COLO668 (cell line): ENCODE measurements around the gene CNTNAP5.

Experiments
- DNase-seq: peaks from one replicate; lab custom pipeline; 2025; ENCODE audit not compliant: unreplicated experiment; lab: John Stamatoyannopoulos, UW

The CNTNAP5 gene

DNA sequence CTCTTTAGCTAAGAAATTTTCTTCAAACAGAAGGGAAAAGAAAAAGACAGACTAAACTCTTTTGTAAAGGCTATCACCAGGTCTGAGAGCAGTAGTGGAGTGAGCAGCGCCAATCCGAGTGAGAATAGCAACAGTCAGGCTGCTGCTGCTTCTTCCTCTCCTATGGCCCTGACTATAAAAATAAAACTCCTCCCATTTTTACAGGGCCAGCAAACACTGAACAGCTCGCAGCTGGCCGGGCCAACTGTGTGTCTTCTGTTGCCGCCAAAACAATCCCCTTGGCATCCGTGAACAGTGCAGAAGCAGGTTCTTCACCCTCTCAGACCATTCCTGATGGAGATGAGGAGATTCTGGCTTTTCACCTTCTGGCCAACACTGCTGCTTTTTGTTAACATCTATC, 124.5 kb downstream of the CNTNAP5 start:
- peak; percentile 36 for DNase-seq

DNA sequence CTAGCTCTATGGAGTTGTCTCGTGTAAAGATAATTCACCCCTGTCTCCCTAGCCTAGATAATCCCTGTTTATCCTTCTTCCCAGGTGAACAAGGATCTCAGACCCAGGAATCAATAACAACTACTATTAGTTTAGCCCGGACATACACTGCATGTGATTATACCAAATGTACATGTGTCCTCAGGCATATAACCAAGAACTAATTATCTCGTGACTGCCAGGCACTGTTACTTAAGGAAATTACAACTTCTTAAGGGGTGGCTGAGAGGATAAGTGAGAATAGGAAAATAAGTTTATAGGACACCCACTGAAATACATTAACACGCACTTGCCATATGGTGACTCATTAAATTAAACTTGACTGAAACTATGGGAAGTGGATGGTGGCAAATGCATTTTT, 126.6 kb downstream of the CNTNAP5 start:
- no peak for DNase-seq

DNA sequence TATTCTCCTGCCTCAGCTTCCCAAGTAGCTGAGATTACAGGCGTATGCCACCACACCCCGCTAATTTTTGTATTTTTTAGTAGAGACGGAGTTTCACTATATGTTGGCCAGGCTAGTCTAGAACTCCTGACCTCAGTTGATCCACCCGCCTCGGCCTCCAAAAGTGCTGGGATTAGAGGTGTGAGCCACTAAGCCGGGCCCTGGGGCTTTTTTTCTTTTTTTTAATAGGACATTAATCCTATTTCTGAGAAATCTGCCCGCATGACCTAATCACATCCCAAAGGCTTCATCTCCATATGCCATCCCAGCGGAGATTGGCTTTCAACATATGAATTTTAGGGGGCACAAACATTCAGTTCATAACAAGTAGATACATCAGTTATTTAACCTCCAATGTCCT, 128.6 kb downstream of the CNTNAP5 start:
- DNase-seq = no peak

DNA sequence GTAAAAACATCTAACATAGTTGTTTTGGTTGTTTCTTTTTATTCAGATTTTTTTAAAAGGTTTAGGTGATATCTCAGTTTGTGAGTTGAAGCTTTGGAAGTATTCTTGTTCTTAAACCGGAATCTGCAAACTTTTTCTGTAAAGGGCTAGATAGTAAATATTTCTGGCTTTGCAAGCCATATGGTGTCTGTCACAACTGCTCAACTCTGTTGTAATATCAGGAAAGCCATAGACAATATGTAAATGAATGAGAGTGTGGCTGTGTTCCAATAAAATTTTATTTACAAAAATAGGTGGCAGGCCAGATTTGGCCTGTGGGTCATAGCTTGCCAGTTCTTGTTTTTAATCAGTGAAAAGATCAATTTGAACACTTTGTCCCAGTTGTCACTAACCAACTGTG, 134.1 kb downstream of the CNTNAP5 start:
- no peak for DNase-seq

DNA sequence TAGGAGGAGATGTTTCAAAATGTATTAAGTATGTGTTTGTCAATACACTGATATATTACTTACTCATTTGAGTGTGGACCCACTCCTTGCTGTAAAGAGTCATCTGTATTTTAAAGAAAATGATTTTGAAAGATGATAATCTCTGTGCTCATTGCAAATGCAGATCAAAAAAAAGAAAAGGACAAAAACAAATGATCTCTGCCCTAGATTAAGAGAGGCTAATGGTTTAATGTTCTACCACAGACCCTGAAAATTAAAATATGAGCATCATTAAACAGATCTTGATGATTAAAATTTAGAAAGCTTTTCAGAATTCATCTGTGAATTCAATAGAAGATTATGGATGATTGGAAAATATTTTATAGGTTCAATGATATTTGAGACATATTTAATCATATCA, 136.5 kb downstream of the CNTNAP5 start:
- no peak for DNase-seq

DNA sequence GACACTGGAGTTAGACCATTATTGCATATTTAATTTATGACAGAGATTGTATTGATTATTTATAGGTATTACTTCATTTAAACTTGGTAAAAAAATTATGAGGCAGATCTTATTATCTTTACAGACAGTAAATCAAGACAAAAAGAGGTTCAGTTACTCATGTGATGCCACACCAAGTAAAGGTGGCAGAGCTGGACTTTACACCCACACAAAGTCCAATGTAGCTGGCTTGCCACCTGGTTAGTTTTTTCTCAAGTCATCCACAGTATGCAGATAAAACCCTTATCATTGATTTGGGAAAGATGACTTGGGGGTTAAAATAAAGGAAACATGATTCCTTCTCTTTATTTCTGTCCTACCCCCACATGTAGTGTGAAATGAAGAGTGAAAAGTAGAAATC, 137.2 kb downstream of the CNTNAP5 start:
- no peak for DNase-seq

DNA sequence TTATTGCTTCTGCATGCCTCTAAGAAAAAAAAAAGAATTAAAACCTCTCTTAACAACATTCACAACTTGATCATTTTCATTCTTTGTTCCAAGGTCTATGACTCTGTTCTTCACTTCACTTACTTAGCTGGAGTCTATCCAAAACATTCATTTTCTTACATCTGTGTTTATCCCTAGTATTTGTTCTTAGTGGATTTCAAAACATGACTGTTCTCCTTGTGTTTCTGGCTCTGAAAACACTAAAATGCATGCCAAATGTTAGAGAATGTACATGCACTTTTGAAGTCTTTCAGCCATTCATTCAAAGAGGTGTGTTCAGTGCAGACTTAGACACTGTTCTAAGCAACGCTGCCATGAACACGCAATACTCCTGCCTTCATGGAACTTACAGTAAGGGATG, 138.8 kb downstream of the CNTNAP5 start:
- DNase-seq = no peak

DNA sequence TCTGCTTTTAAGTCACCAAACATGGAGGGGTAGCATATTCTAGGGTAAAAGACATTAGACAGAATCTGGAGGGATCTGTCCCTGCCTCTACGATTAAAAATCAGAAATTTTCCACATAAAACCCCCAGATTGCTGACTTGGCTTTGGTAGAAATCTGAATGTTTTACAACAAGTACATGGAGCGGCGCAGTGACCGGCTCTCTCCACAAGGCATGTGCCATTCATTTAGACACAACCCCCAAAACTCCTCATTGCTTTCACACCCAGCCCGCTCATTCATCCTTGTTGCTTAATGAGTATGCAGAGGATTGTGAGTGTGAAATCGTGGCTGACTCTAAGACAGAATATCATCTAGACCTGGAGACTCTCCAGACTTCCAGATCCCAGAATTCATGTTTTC, 140.6 kb downstream of the CNTNAP5 start:
- no peak for DNase-seq

DNA sequence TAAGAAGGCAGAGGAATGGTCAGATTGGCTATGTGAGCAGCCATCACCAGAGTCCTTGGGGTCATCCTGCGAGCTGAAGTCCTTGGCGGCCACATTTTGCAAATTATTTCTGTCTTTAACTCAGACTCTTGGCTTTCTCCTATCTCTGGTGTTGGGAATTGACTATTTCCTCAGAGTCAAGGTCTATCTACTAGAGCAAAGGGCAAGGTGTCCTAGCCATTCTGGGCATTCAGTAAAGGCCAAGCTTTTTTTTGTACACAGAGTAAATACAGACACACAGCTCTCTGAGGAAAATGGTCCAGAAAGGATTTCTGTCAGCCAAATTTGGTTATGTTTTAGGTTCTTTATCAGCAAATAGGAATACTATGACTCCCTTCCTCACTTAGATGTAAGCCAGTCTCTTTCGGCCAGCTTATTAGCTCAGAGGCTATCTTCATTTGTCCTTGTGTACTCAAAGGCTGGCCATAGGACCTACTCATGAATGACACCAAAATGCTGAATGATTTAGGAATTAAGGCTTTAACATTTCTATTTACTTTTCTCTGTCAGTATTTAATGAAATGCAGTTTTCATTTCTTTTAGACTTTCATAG, 146.5 kb downstream of the CNTNAP5 start:
- DNase-seq = no peak

DNA sequence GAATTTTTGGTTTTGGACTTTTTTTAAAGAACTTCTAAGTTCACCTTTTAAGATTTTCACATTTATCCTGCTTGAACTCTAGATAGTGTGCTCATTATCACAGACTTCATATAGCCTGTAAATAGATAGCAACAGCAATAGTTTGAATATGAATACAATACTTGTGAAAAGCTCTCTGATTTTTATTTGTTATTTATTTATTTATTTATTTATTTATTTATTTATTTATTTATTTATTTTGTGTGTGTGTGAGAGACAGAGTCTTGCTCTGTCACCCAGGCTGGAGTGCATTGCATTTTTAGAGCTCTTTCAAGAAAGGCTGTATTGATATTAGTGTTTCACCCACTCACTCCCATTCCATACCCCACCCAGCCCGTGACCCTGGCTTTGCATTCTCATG, 153.6 kb downstream of the CNTNAP5 start:
- DNase-seq = no peak

DNA sequence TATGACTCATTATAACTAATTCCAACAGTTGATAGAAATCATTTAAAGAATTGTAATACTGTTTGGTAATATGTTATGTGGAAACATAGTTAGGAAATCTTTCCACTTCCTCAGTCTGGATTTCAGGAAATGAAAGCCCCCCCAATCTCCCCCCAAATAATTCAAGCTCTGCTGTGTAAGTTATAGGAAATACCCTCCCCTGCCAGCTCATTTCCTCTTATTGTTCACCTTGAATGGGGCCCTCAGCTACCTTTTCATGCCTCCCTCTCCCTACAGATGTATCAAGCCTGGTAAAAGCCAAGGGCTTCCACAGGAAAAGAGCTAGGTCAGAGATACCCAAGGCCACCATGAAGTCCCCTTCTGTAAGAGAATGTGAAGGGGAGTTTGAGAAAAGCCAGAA, 155.5 kb downstream of the CNTNAP5 start:
- no peak for DNase-seq

DNA sequence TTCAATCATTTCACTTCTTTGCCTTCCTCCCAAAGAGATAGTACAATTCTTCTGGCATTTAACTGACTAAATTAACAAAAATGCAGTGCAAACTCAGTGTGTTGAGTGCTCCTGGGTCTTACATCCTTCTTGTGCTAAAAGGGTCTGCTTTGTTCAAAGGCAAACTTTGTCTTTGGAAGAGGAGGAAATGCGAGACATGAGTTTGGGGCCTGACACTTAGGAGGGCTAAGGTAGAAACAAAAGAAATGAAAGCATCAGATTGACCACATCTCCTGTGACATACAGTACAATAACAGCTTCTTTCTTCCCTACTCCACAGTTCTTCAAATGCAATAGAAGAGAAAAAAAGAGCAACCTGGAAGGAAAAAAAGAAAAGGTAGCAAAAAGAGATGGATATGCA, 161.7 kb downstream of the CNTNAP5 start:
- DNase-seq = no peak

DNA sequence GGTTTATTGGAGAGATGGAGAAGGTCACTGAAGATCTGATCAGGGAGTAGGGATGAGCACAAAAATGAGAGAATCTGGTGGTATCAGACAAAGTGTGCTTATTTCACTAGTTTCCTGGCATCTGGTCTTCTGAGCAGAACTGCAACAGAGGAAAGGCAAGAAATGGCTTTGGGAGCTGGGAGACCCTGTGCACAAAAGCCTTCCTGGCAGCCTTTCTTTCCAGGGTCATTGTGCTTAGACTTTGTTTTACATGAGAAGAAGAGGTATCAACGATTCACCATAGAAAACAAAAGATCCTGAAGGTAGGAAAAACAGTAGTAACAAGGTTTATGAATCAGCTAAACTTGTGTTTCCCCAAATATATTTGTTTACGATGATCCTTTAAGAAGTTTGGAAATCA, 162.9 kb downstream of the CNTNAP5 start:
- DNase-seq = no peak

DNA sequence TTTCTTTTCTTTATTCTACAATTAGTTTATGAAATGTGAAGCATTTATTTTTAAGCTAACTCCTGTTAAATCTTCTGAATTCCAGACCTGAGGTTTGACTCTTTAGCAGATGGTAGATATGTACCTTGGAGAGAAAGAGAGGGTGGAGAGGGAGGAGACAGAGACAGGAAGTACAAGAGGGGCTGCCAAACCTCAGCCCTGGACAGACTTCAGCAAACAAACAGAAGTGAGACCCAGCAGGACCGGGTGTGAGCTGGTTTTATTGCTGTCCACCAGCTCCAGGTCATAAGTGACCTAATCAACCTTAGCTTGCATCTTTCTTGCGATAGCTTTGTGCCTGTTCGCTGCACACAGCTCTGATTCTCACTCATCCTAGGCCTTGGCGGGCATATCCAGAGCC, 168.6 kb downstream of the CNTNAP5 start:
- no peak for DNase-seq

DNA sequence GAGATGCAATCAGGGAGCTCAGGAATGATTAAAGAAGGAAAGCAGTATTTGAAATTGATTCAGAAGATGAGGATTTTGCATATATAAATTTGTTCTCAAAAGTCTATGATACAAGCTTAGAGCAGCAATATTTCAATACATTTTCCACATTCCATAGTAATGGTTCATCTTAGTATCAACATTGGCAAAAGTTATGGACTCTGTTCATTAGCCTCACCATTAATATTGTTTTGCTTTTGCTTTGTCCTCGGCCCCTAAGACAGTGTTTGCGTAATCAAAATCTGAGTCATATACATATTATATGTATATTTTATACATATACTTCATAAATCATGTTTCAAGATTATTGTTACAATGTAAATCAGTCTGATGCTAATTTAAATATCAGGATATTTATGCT, 176.6 kb downstream of the CNTNAP5 start:
- no peak for DNase-seq

DNA sequence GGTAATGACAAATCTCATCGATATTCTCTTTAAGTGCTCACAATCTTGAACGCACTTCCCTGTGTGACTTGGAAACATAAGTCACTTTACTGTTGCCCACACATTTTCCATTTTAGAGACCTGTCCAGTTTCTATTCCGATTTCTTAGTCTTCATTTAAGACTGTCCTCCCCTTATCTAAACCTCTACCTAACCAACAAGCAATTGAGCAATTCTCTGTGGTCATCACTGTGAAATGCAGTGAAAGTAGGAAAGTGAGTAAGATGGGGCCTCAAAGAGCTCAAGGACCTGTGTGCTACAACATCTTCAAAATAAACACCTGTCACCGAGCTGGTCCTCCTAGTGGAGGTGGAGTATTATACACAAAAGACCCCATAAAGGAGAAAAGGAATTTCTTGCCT, 184.4 kb downstream of the CNTNAP5 start:
- DNase-seq = no peak

DNA sequence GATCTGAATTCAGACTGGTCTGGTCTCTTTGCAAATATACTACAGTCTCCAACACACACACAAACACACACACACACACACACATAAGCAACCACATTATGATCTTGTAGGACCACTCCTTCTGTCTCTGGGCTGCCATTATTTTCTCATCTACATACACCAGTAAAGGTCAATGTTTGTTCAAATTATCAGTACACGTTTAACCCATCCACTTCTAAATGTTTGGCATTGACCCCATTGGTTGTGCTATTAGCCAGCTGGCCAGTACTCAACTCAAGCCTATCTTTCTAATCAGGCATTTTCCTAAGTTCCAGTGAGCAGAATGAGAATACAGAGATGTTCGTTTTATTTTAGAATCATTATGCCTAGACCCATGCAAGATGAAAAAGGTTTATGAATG, 186.4 kb downstream of the CNTNAP5 start:
- no peak for DNase-seq

DNA sequence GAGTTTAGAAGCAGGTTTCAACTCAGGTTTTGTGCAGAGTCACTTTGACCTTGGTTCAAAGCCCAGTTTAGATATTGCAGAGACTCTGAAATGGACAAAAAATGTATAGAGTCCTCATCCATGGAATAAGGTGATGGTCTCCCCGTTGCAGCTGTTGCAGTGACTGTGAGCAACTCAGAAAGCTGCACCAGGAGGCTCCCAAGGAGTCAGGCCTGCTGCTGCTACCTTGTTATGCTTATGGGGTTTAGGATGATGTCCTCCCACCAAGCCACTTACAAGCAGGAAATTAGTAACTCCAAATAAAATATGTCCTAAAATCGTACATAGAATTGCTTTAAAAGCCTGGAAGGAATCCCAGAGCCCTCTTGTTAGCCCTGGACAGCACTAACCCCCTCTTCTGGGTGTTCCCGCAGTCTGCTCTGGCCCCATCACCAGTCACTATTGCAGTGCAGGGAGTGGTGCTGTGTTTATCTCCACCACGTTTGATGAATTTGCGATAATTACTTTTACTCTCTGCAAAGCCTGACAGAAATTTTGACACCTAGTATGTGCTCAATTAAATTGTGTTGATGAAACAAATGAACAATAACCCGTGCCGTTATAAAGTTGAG, 189.0 kb downstream of the CNTNAP5 start:
- no peak for DNase-seq

DNA sequence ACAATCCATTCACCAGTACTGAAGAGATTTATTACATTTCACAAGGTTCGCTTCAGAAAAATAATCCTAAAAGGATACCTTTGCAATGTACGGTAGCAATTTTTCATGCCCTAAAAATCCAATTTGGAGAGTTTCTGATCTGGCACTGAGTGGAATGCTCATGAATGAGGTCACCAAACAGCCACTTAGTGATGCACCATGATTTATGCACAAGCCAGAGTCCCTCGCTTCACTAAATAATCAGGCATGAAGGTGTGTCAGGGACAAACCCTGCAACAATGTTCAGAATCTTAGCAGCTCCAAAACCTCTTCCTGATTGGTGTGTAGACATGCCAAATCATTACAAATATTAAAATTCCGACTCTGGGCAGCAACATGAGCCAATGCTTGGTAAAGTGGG, 221.1 kb downstream of the CNTNAP5 start:
- no peak for DNase-seq

DNA sequence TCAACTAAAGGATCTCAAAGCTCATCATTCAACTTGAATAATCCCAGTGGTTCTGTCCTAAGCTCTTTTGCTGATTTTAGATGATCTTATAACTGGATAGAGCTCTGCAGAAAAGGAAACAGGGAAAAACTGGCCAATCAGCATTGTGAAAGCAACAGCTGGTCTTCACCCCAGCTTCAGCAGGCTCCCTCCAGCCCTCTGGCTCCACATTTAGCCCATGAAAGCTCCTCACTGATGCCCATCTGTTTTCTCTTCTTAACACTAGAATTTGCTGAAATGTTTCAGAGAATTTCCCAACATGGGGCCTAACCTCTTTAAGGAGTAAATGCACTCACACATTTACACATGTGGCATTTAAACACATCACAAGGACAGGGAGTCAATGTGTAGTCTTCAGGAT, 223.3 kb downstream of the CNTNAP5 start:
- no peak for DNase-seq

DNA sequence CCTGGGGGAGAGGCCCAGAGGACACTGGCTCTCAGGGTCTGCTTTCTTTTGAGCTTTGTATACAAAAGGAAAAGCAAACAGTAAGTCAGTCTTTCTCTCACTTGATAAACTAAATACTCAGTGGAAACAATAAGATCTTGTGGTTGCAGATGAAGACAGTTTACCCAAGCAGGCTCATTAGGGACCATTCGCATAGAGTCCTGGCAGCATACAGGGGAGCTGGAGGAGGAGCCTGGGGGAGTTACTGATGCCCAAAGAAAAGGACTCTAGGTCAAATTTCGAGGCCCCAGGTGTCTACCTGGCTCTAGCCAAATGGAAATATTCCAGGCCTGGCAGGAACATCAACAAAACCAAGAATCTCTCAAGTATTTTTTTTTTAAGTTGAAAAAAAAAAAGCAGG, 225.3 kb downstream of the CNTNAP5 start:
- no peak for DNase-seq

DNA sequence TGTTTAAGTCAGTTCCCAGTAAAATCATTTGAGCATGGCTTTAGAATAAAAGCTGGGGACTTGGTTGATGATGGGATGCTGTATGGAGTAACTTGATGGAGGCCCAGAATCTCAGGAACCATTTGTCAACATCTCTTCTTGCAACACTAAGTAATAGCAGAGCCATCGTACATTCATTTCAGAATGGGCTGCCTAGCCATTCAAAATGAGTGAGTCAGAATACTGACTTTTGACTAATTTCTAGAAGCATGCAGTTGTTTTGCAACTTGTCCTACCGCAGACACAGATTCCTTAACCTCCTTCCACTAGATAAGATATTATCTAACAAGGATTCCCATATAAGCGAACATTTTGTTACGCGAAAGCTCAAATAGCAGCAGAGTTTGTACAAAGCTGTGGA, 229.5 kb downstream of the CNTNAP5 start:
- no peak for DNase-seq

DNA sequence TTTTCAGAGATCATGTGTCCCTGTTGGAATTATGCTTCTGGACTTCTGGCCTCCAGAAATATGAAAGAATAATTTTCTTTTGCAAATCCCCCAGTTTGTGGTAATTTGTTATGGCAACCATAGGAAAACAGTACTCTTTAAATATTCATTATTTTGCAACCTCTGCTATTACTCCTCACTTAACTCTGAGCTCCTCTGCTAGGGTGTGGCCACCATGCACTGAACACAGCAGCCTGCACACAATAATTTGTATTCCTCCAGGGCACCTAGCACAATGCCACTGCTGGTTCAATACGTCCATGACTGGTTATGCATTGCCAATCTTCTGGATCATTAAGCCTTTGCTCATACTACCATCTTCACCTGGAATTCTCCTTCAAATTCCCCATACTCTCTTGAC, 232.0 kb downstream of the CNTNAP5 start:
- DNase-seq = no peak
